Measurements from ENCODE around the gene GGCT. TPM values are rescaled to one million over a fixed set of nuclear protein-coding genes. Genes with fewer than 3 reads are reported as not detected.
"Not testable (repeated sequence)": the region's sequence is repeated elsewhere in the genome, so short reads cannot be mapped to it uniquely, and the experiment has no call there.

GGCT gene
- total RNA-seq, 4 donors from 2014 or later: 10.8 to 39.9 (median 17.8) TPM

GRCh38 chr7:30487371-30487770 lies 17.3 kb downstream of the GGCT start:
- intact Hi-C loops (cut with DNase I): no loop called here
- 86% methylated on average over 1 of the region's 1 CpG for WGBS
- H3K4me3 ChIP-seq: no peak overlapping the region
- DNase-seq (ENCODE audit: extremely low spot score): no peak
- H3K9me3 ChIP-seq: peaks cover 0 to 9% (median 7%) of the 10 kb centered on the region in 4 donors
- no peaks in the 10 kb centered on the region for H3K36me3 ChIP-seq
- no peaks in the 10 kb centered on the region for H3K27me3 ChIP-seq
- no peaks in the 10 kb centered on the region for H3K4me1 ChIP-seq
- no peak overlapping the region for H3K27ac ChIP-seq (replicated peaks in 1 of 4)
- no peak for TF ChIP-seq POLR2AphosphoS5 (IDR thresholded peaks at IDR 0.05)
- TF ChIP-seq POLR2A (IDR thresholded peaks at IDR 0.05; ENCODE audit: low read depth): no peak
- TF ChIP-seq EP300 (IDR thresholded peaks at IDR 0.05): no peak
- TF ChIP-seq CTCF (IDR thresholded peaks at IDR 0.05): no peak

GRCh38 chr7:30485667-30486066 lies 19.0 kb downstream of the GGCT start:
- TF ChIP-seq EP300 (IDR thresholded peaks at IDR 0.05) (no peak), POLR2A (IDR thresholded peaks at IDR 0.05; ENCODE audit: low read depth) (no peak), POLR2AphosphoS5 (IDR thresholded peaks at IDR 0.05) (no peak), CTCF (IDR thresholded peaks at IDR 0.05) (no peak)
- 75% methylated on average over 1 of the region's 1 CpG for WGBS
- no peaks in the 10 kb centered on the region for H3K27me3 ChIP-seq
- no peaks in the 10 kb centered on the region for H3K9me3 ChIP-seq
- no peak overlapping the region for H3K4me3 ChIP-seq
- H3K4me1 ChIP-seq: no peaks in the 10 kb centered on the region
- DNase-seq (ENCODE audit: extremely low spot score): no peak
- intact Hi-C loops (cut with DNase I): no loop called here
- H3K27ac ChIP-seq (replicated peaks in 1 of 4): no peak overlapping the region
- no peaks in the 10 kb centered on the region for H3K36me3 ChIP-seq

- H3K27me3 ChIP-seq; H3K36me3 ChIP-seq; H3K4me3 ChIP-seq; H3K9me3 ChIP-seq; H3K27ac ChIP-seq (replicated peaks in 1 of 4); intact Hi-C loops (cut with DNase I); DNase-seq (ENCODE audit: extremely low spot score): not testable (repeated sequence)
- WGBS: 94% methylated on average over 9 of the region's 9 CpGs
- peaks cover 24 to 30% (median 28%) of the 10 kb centered on the region in 4 donors for H3K4me1 ChIP-seq
These were observed 23.2 kb downstream of the GGCT start for GRCh38 chr7:30481416-30481815.

- H3K27ac ChIP-seq (replicated peaks in 1 of 4): peak overlapping the region; percentile 90 to 97 (median 94)
- DNase-seq (ENCODE audit: extremely low spot score): no peak
- no peak for TF ChIP-seq CTCF (IDR thresholded peaks at IDR 0.05)
- peak in 1 of 2 donors; percentile 13 for TF ChIP-seq POLR2AphosphoS5 (IDR thresholded peaks at IDR 0.05)
- WGBS: 83% methylated on average over 14 of the region's 14 CpGs
- intact Hi-C loops (cut with DNase I): loop anchor here (10.0 kb wide), 1 partner anchor 195 kb away; the partner anchor contains the start of gene ZNRF2
- no peaks in the 10 kb centered on the region for H3K27me3 ChIP-seq
- H3K4me1 ChIP-seq: peaks cover 42 to 49% (median 47%) of the 10 kb centered on the region in 4 donors
- H3K36me3 ChIP-seq: peaks cover 0 to 2% (median 0%) of the 10 kb centered on the region in 4 donors
- no peaks in the 10 kb centered on the region for H3K9me3 ChIP-seq
- peak overlapping the region; percentile 70 to 82 (median 74) for H3K4me3 ChIP-seq
These were observed 25.2 kb downstream of the GGCT start for GRCh38 chr7:30479202-30480120.

- 0% methylated on average over 19 of the region's 77 CpGs for WGBS
- DNase-seq (ENCODE audit: extremely low spot score): no peak
- intact Hi-C loops (cut with DNase I): loop anchor here (10.0 kb wide), 1 partner anchor 194 kb away; the partner anchor contains the start of gene ZNRF2
- Histone ChIP-seq H3K27ac (replicated peaks in 1 of 4) (peak within 1 kb of the TSS; percentile 90 to 97 (median 94)), H3K4me1 (peaks cover 51 to 58% (median 54%) of the 10 kb centered on the region in 4 donors), H3K9me3 (no peaks in the 10 kb centered on the region), H3K27me3 (no peaks in the 10 kb centered on the region), H3K4me3 (peak within 1 kb of the TSS; percentile 70 to 82 (median 74)), H3K36me3 (peaks cover 0 to 5% (median 0%) of the 10 kb centered on the region in 4 donors)
- TF ChIP-seq CTCF (IDR thresholded peaks at IDR 0.05) (peak in 1 of 3 experiments; percentile 23), POLR2AphosphoS5 (IDR thresholded peaks at IDR 0.05) (peak; percentile 73 to 88), EP300 (IDR thresholded peaks at IDR 0.05) (no peak), POLR2A (IDR thresholded peaks at IDR 0.05; ENCODE audit: low read depth) (peak; percentile 79)
These were observed 26.1 kb downstream of the GGCT start, which contains the start of gene NOD1 for GRCh38 chr7:30478349-30479201. NOD1 (minus strand) TSS chr7:30478784; CDS start chr7:30456921, 21,863 bp downstream.
